H9 (cell line): ENCODE data around the gene CISD3. TPM values are rescaled to one million over a fixed set of nuclear protein-coding genes. Genes with fewer than 3 reads are reported as not detected.
A peak's percentile ranks its signal among the peaks of the same experiment; 100 is the strongest.

Experiments
- DNase-seq: peaks from one replicate; pipeline ENCODE4 v3.0.0-alpha.2; 2017
- H2AFZ ChIP-seq: one replicate; pipeline ENCODE4 v1.6.1; 2013; ENCODE audit warnings: mild to moderate bottlenecking, low read length, control low read depth, moderate library complexity
- H2AK5ac ChIP-seq: 2 replicates; pipeline ENCODE4 v1.6.1; 2013; ENCODE audit warnings: low read length, control low read depth, mixed read lengths; ENCODE audit not compliant: insufficient read length
- H2BK120ac ChIP-seq: one replicate; pipeline ENCODE4 v1.6.1; 2013; ENCODE audit warnings: low read depth, mild to moderate bottlenecking, low read length, control low read depth, inconsistent platforms; ENCODE audit not compliant: poor library complexity, severe bottlenecking
- H2BK12ac ChIP-seq: 2 replicates; pipeline ENCODE4 v1.6.1; 2013; ENCODE audit warnings: low read length, control low read depth, mixed read lengths, low read depth; ENCODE audit not compliant: insufficient read length
- H2BK15ac ChIP-seq: 2 replicates; pipeline ENCODE4 v1.6.1; 2013; ENCODE audit warnings: low read depth, low read length, control low read depth
- H2BK20ac ChIP-seq: one replicate; pipeline ENCODE4 v1.6.1; 2013; ENCODE audit warnings: low read depth, mild to moderate bottlenecking, low read length, control low read depth, inconsistent platforms; ENCODE audit not compliant: poor library complexity, severe bottlenecking
- H2BK5ac ChIP-seq: 2 replicates; pipeline ENCODE4 v1.6.1; 2013; ENCODE audit warnings: low read length, control low read depth, mixed read lengths; ENCODE audit not compliant: insufficient read length
- H3K14ac ChIP-seq: 2 replicates; pipeline ENCODE4 v1.6.1; 2013; ENCODE audit warnings: low read length, control low read depth; ENCODE audit not compliant: insufficient read depth
- H3K18ac ChIP-seq: 2 replicates; pipeline ENCODE4 v1.6.1; 2013; ENCODE audit warnings: low read depth, mild to moderate bottlenecking, mixed read lengths, low read length, control low read depth; ENCODE audit not compliant: insufficient read length
- H3K23ac ChIP-seq: 2 replicates; pipeline ENCODE4 v1.6.1; 2013; ENCODE audit warnings: low read length, control low read depth, mixed read lengths, low read depth; ENCODE audit not compliant: insufficient read length
- H3K23me2 ChIP-seq: 2 replicates; pipeline ENCODE4 v1.6.1; 2013; ENCODE audit warnings: low read depth, mild to moderate bottlenecking, mixed read lengths, low read length, control low read depth; ENCODE audit not compliant: insufficient read length, poor library complexity, severe bottlenecking
- H3K27ac ChIP-seq: 2 replicates; pipeline ENCODE4 v1.5.1; 2013; ENCODE audit warnings: low read length, control low read depth, mixed read lengths, low read depth; ENCODE audit not compliant: insufficient read length
- H3K27me3 ChIP-seq: 2 replicates; pipeline ENCODE4 v1.6.1; 2013; ENCODE audit warnings: low read length, control low read depth, inconsistent platforms; ENCODE audit not compliant: insufficient read depth
- H3K4ac ChIP-seq: 2 replicates; pipeline ENCODE4 v1.6.1; 2013; ENCODE audit warnings: low read depth, mild to moderate bottlenecking, control low read depth, inconsistent platforms, low read length, moderate library complexity
- H3K4me1 ChIP-seq: 2 replicates; pipeline ENCODE4 v1.6.1; 2013; ENCODE audit warnings: low read length, control low read depth, inconsistent platforms; ENCODE audit not compliant: insufficient read depth
- H3K4me2 ChIP-seq: 2 replicates; pipeline ENCODE4 v1.6.1; 2013; ENCODE audit warnings: low read length, control low read depth, mixed read lengths; ENCODE audit not compliant: insufficient read length, insufficient read depth
- H3K56ac ChIP-seq: 2 replicates; pipeline ENCODE4 v1.6.1; 2013; ENCODE audit warnings: low read depth, mild to moderate bottlenecking, mixed read lengths, low read length, control low read depth; ENCODE audit not compliant: insufficient read length
- H3K79me1 ChIP-seq: 2 replicates; pipeline ENCODE4 v1.6.1; 2013; ENCODE audit warnings: low read depth, mild to moderate bottlenecking, moderate library complexity, low read length, control low read depth, inconsistent platforms; ENCODE audit not compliant: insufficient read depth, poor library complexity, severe bottlenecking
- H3K79me2 ChIP-seq: 2 replicates; pipeline ENCODE4 v1.6.1; 2013; ENCODE audit warnings: low read length, control low read depth, inconsistent platforms; ENCODE audit not compliant: insufficient read depth
- H3K9ac ChIP-seq: 2 replicates; pipeline ENCODE4 v1.6.1; 2013; ENCODE audit warnings: low read length, control low read depth, mixed read lengths; ENCODE audit not compliant: insufficient read length; ENCODE audit errors: extremely low read depth
- H3K9me3 ChIP-seq: one replicate; pipeline ENCODE4 v1.6.1; 2013; ENCODE audit warnings: low read depth, low read length, inconsistent platforms; ENCODE audit not compliant: control insufficient read depth
- H3T11ph ChIP-seq: one replicate; pipeline ENCODE4 v1.6.1; 2013; ENCODE audit warnings: mild to moderate bottlenecking, low read length, control low read depth, inconsistent platforms
- H4K20me1 ChIP-seq: one replicate; pipeline ENCODE4 v1.6.1; 2013; ENCODE audit not compliant: control insufficient read depth, insufficient read length, insufficient read depth
- H4K5ac ChIP-seq: 2 replicates; pipeline ENCODE4 v1.6.1; 2013; ENCODE audit warnings: low read depth, mild to moderate bottlenecking, mixed read lengths, low read length, control low read depth; ENCODE audit not compliant: insufficient read length
- H4K8ac ChIP-seq: replicated peaks from 2 replicates; pipeline ENCODE4 v1.6.1; 2013; ENCODE audit warnings: low read length, control low read depth, mixed read lengths, low read depth; ENCODE audit not compliant: insufficient read length
- H4K91ac ChIP-seq: 2 replicates; pipeline ENCODE4 v1.6.1; 2013; ENCODE audit warnings: low read depth, mild to moderate bottlenecking, moderate library complexity, mixed read lengths, low read length, control low read depth; ENCODE audit not compliant: insufficient read length
- H3K27ac Mint-ChIP-seq, 3 experiments: 2 replicates in 2 of 3; 3 replicates in 1 of 3; pipeline ENCODE4 v1.8.0; 2020 to 2021; ENCODE audit warnings: mixed read lengths in 3 of 3, mild to moderate bottlenecking in 1 of 3, moderate library complexity in 1 of 3
- H3K27me3 Mint-ChIP-seq: 2 replicates; pipeline ENCODE4 v1.8.0; 2021; ENCODE audit warnings: low read depth, mild to moderate bottlenecking, moderate library complexity, mixed read lengths
- H3K36me3 Mint-ChIP-seq, 3 experiments: 2 replicates in 2 of 3; 3 replicates in 1 of 3; pipeline ENCODE4 v1.8.0; 2020 to 2021; ENCODE audit warnings: low read depth in 3 of 3, mixed read lengths in 3 of 3; ENCODE audit not compliant: insufficient read depth in 1 of 3
- H3K4me1 Mint-ChIP-seq, 2 experiments: 2 replicates each; pipeline ENCODE4 v1.8.0; 2020; ENCODE audit warnings: mixed read lengths in 2 of 2
- H3K4me3 Mint-ChIP-seq, 2 experiments: 2 replicates in 1 of 2; 3 replicates in 1 of 2; pipeline ENCODE4 v1.8.0; 2020 to 2021; ENCODE audit warnings: mild to moderate bottlenecking in 2 of 2, mixed read lengths in 2 of 2, moderate library complexity in 1 of 2
- H3K9me3 Mint-ChIP-seq, 2 experiments: 2 replicates in 1 of 2; 3 replicates in 1 of 2; pipeline ENCODE4 v1.8.0; 2020; ENCODE audit warnings: mild to moderate bottlenecking in 2 of 2, mixed read lengths in 2 of 2, moderate library complexity in 1 of 2
- CTCF ChIP-seq: fragments of 200-600 bp; sonication (generic); conservative IDR thresholded peaks from 3 replicates; pipeline ENCODE4 v1.8.0; 2021; ENCODE audit warnings: antibody characterized with exemption, mild to moderate bottlenecking
- whole genome bisulfite sequencing: extraction: QIAGEN DNeasy Blood & Tissue Kit; methylation state at CpG from one replicate; pipeline ENCODE4 v1.1.7; 2013; ENCODE audit warnings: missing lambda C conversion rate, low lambda C conversion rate, mixed read lengths; ENCODE audit not compliant: insufficient read length; ENCODE audit errors: extremely low coverage; 5-methylcytosine and 5-hydroxymethylcytosine counted together
- total RNA-seq: library from RNA; stranded (reverse); gene quantifications from 2 replicates; pipeline ENCODE4 v1.2.1, GENCODE V29; 2021

CISD3 gene
- total RNA-seq, 1 experiment from 2014 or later: 10.7 TPM

GRCh38 chr17:38747463-38748148, 17.5 kb downstream of the CISD3 start:
- H4K20me1 ChIP-seq: no peaks in the 10 kb centered on the region
- no peak overlapping the region for H4K91ac ChIP-seq
- no peak overlapping the region for H3K27ac ChIP-seq
- H3K18ac ChIP-seq: peak overlapping the region; percentile 87
- H3K4ac ChIP-seq: no peak overlapping the region
- no peak for DNase-seq
- H3K14ac ChIP-seq: peak overlapping the region; percentile 89
- no peak overlapping the region for H2BK5ac ChIP-seq
- H3T11ph ChIP-seq: no peak overlapping the region
- no peak overlapping the region for H2BK120ac ChIP-seq
- peaks cover 44% of the 10 kb centered on the region for H3K23me2 ChIP-seq
- peak overlapping the region; percentile 79 to 95 (median 90); a peak in 4 of 7 replicates for H3K27ac Mint-ChIP-seq
- H3K4me2 ChIP-seq: peak overlapping the region; percentile 70
- no peak overlapping the region for H4K8ac ChIP-seq
- peaks cover 39% of the 10 kb centered on the region for H3K79me2 ChIP-seq
- H2BK20ac ChIP-seq: no peak overlapping the region
- no CpG with 5 or more reads among the region's 64 CpGs for WGBS
- H2AK5ac ChIP-seq: no peak overlapping the region
- H3K9me3 ChIP-seq: no peaks in the 10 kb centered on the region
- peaks cover 5% of the 10 kb centered on the region; the same call in 1 of the 2 replicates for H3K4me1 ChIP-seq
- TF ChIP-seq CTCF: peak; percentile 40; the same call in 2 of the 3 replicates
- no peak overlapping the region for H3K23ac ChIP-seq
- H3K9ac ChIP-seq: peak overlapping the region; percentile 70
- no peaks in the 10 kb centered on the region for H3K79me1 ChIP-seq
- peaks cover 0 to 3% of the 10 kb centered on the region in 2 experiments; a peak in 2 of 5 replicates for H3K9me3 Mint-ChIP-seq
- H3K27me3 Mint-ChIP-seq: peaks cover 11% of the 10 kb centered on the region
- H2BK12ac ChIP-seq: no peak overlapping the region
- no peak overlapping the region for H2AFZ ChIP-seq
- H4K5ac ChIP-seq: no peak overlapping the region
- H2BK15ac ChIP-seq: no peak overlapping the region
- peaks cover 51 to 52% of the 10 kb centered on the region in 2 experiments for H3K4me1 Mint-ChIP-seq
- H3K4me3 Mint-ChIP-seq: peak overlapping the region; percentile 97
- H3K27me3 ChIP-seq: no peaks in the 10 kb centered on the region
- no peak overlapping the region for H3K56ac ChIP-seq
- peaks cover 2 to 15% (median 13%) of the 10 kb centered on the region in 3 experiments for H3K36me3 Mint-ChIP-seq
